ENCODE measurements around the gene ATXN3.

DNA sequence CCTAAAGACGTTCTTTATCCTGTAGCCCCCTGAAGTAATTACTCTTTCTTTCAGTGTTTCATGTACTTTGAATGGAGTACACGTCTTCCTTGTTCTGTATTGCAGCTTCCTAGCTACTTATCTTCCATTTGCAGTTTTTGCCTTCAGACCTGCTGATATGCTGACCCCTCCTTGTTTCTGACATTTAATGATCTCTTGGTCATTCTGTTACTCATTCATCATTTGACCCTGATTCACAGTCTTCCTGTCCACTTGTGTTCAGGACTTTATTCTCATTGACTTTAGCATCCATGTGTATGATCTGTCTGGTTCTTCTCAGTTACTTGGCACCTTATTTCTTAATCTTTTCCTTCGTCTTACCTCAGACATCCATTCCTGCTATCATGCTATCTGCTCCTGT is 37.6 kb upstream of the ATXN3 start:
- TF ChIP-seq, protein P1, sequence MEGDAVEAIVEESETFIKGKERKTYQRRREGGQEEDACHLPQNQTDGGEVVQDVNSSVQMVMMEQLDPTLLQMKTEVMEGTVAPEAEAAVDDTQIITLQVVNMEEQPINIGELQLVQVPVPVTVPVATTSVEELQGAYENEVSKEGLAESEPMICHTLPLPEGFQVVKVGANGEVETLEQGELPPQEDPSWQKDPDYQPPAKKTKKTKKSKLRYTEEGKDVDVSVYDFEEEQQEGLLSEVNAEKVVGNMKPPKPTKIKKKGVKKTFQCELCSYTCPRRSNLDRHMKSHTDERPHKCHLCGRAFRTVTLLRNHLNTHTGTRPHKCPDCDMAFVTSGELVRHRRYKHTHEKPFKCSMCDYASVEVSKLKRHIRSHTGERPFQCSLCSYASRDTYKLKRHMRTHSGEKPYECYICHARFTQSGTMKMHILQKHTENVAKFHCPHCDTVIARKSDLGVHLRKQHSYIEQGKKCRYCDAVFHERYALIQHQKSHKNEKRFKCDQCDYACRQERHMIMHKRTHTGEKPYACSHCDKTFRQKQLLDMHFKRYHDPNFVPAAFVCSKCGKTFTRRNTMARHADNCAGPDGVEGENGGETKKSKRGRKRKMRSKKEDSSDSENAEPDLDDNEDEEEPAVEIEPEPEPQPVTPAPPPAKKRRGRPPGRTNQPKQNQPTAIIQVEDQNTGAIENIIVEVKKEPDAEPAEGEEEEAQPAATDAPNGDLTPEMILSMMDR (IDR thresholded peaks at IDR 0.05; ENCODE audit: low read depth, low read length), result no peak
- no peak for TF ChIP-seq EZH2phosphoT487 (IDR thresholded peaks at IDR 0.05; ENCODE audit: low read depth)
